Gastroesophageal sphincter (tissue), 3 donors: ENCODE data around the gene AMIGO2.

Source experiments
- CTCF ChIP-seq, 4 experiments: fragments of 200-600 bp in 2 of 4; fragments of 450-650 bp in 2 of 4; sonication (generic) in 1 of 4; IDR thresholded peaks; one replicate each; pipeline ENCODE4 v1.5.1; 2017 to 2019; ENCODE audit warnings: antibody characterized with exemption in 4 of 4, mild to moderate bottlenecking in 2 of 4, moderate library complexity in 2 of 4
- POLR2A ChIP-seq, 2 donors: fragments of 450-650 bp; IDR thresholded peaks; one replicate each; pipeline ENCODE4 v1.6.1; 2017; ENCODE audit warnings: antibody characterized with exemption in 2 of 2, mild to moderate bottlenecking in 2 of 2, moderate library complexity in 1 of 2
- POLR2AphosphoS5 ChIP-seq: sonication (generic); formaldehyde crosslinking; IDR thresholded peaks from one replicate; pipeline ENCODE4 v1.6.1; 2017; ENCODE audit warnings: antibody characterized with exemption

- no peak for TF ChIP-seq POLR2AphosphoS5
- TF ChIP-seq CTCF (IDR thresholded peaks at IDR 0.05), result no peak
- no peak for TF ChIP-seq POLR2A (IDR thresholded peaks at IDR 0.05)
Observed at GRCh38 chr12:47065546-47065945, 14.2 kb downstream of the AMIGO2 start.
